Activated gamma-delta T cell (primary cell): ENCODE data around the gene HOXB8.

Source experiments
- DNase-seq: peaks from one replicate; lab custom pipeline; 2025; lab: John Stamatoyannopoulos, UW

HOXB8 gene

DNA sequence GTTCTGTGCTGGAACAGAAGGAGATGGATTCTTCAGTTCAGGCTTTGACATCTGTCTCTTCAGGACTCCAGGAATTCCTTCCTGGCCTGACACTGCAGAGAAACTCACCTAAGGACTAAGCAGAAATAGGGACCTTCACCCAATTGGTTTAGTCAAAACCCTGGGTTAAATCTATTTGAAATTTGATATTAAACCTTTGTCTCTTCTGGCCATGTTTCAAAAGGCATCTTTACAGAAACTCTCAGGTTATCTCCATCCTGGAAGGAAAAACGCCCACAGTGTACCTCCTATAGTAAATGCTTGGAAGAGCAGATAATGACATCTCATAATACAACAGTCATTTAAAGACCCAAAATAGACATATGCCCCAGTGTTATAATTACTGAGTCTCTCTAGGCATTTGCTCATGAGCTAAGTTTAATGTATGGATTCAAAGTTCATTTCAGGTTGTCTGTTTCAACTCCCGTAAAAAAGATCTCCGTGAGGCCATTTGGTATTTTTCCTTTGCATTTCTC, 31.3 kb downstream of the HOXB8 start:
- DNase-seq, result no peak

DNA sequence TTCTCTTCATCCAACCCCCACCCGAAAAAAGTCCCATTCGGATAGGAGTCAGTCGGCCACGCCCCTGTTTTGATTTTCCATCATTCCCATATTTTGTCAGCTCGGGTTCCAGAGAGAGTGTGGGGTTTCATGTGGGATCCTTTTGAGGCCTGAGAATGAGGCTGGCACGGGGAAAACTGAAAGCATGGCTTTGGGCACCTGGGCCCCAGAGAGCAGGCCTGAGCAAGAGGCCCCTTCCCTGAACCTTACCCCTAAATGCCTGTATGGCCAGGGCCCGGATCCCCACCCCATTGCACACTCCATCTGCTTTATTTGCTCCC, 32.4 kb downstream of the HOXB8 start:
- DNase-seq, result no peak

GRCh38 chr17:48579760-48580554, 35.1 kb downstream of the HOXB8 start:
- no peak for DNase-seq

GRCh38 chr17:48579471-48579759, 35.7 kb downstream of the HOXB8 start:
- DNase-seq, result no peak

GRCh38 chr17:48578616-48579470, 36.2 kb downstream of the HOXB8 start:
- no peak for DNase-seq

DNA sequence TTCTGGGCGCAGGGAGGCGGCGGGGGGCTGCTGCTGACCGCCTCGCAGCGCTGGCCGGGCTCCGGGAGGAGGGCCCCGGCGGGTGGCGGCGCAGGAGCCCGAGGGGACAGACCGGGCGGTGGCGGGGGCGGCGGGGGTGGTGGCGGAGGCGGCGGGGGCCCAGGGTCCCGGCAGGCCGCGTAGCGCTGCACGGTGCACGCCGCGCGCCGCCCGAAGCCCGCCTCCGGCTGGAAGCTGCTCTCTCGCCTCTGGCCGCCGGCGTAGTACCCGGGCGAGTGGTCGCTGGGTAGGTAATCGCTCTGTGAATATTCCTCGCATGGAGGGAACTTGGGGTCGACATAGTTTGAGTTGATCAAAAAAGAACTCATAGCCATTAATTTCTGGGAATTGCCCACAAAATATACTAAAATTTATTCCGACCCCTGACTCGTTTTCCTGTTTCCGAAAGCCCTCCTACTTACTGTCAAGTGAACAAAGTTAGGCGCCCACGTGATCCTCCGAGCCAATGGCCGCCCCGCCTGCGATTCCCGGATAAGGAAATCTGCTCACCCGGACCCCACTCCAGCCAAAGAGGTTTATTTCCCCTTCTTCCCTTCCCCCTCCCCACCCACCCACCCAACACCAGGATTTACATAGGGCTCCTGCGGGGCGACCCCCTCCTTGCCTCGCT, 37.0 kb downstream of the HOXB8 start, which contains the start of gene HOXB4:
TSS of gene HOXB4 (minus strand) at position 405 of the 670 bp plus-strand sequence. CDS start at position 374, 31 bp downstream.
- peak; percentile 68 for DNase-seq

- no peak for DNase-seq
These were observed 37.7 kb downstream of the HOXB8 start for GRCh38 chr17:48577330-48577945.

GRCh38 chr17:48576479-48577309, 38.4 kb downstream of the HOXB8 start:
- DNase-seq, result no peak

- DNase-seq, result no peak
These were observed 39.2 kb downstream of the HOXB8 start for GRCh38 chr17:48575673-48576478.

DNA sequence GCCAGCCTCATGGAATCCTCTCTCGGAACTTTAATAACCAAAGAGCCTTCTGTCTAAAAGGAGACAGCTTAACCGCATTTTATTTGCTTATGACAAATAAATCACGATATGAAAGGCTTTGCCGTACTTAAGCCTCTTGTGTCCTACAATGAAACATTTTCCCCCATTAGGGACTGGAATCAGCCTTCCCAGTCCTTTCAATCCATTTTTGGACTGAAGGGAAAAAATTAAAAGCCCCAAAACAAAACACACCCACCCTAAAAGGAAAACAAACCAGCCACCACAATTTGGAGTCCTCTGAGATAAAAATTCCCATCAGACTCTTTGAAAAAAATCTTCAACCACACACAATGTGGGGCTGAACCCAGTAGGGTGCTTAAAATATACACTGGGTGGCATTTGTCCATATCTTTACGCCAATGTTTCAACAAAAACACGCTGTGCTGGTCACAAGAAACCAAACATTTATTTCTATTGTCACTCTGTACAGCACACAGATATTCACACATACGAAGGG, 40.0 kb downstream of the HOXB8 start:
- DNase-seq, result no peak

- no peak for DNase-seq
These were observed 40.5 kb downstream of the HOXB8 start for GRCh38 chr17:48574505-48575065.

DNA sequence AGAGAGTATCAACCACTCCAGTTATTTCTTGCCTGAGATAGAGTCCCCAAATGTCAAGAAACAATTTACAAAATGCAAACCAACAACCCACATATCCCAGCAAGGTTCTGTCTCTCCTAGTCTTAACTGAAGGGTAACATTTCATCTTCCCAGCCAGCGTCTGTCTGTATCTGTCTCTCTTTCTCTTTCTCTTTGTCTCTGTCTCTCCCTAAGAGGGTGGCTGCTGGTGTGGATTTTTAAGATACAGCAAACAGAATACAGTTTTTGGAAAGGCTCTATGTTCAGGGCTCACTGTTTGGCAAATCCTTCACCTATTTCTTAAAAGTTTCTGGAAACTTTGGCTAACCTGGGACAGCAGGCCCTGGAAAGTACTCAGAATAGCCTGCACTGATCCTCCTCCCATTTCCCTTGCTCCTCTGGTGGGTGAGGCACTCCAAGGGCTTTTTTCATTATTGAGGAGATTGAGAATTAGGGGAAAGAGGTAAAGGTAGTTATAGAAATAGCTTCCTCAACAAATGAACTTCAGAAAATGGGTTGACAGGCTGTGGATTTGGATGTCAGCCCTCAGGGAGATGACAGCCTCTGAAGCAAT, 43.2 kb downstream of the HOXB8 start:
- no peak for DNase-seq

GRCh38 chr17:48571024-48571818, 43.9 kb downstream of the HOXB8 start:
- DNase-seq, result no peak

- DNase-seq, result no peak
These were observed 44.6 kb downstream of the HOXB8 start for GRCh38 chr17:48570325-48571023.

GRCh38 chr17:48569674-48570324, 45.3 kb downstream of the HOXB8 start:
- DNase-seq, result no peak

DNA sequence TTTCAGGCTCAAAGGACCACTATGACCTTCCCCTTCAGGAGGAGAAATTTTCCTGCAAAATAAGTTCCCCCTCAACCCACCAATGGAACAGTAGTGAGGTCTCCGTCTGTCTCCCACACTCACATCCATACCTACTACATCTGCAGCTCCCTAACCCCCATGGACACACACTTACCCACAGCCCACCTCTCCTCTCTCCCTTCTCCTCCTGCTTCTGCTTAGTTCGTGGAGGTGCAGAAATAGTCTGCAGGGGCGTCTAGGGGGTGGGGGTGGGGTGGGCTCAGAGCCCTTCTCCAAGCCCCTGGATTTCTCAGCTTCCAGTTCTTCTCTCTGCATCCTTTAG, 45.9 kb downstream of the HOXB8 start:
- no peak for DNase-seq

GRCh38 chr17:48568499-48569239, 46.4 kb downstream of the HOXB8 start:
- DNase-seq, result no peak
